BE2C (cell line): ENCODE measurements around the gene CTNNBL1.

Experiments
- DNase-seq: peaks from one replicate; pipeline ENCODE4 v3.0.0-alpha.2; 2020
- H3K27me3 ChIP-seq: fragments of 250-450 bp; sonication (Bioruptor Pico); 2 replicates; pipeline ENCODE4 v1.5.1; 2020; ENCODE audit warnings: mild to moderate bottlenecking
- H3K36me3 ChIP-seq: fragments of 250-450 bp; sonication (Bioruptor Pico); 2 replicates; pipeline ENCODE4 v1.5.1; 2020; ENCODE audit warnings: mild to moderate bottlenecking
- H3K4me1 ChIP-seq: fragments of 250-450 bp; sonication (Bioruptor Pico); 2 replicates; pipeline ENCODE4 v1.5.1; 2020
- H3K4me3 ChIP-seq: 2 replicates; pipeline ENCODE4 v1.5.1; 2011; ENCODE audit warnings: low read depth, low read length
- H3K9me3 ChIP-seq: fragments of 250-450 bp; sonication (Bioruptor Pico); 2 replicates; pipeline ENCODE4 v1.5.1; 2020
- TF ChIP-seq, protein P1 (sequence below): IDR thresholded peaks from 2 replicates; pipeline ENCODE4 v1.5.1; 2012; ENCODE audit warnings: mild to moderate bottlenecking, low read depth, low read length

The CTNNBL1 gene

DNA sequence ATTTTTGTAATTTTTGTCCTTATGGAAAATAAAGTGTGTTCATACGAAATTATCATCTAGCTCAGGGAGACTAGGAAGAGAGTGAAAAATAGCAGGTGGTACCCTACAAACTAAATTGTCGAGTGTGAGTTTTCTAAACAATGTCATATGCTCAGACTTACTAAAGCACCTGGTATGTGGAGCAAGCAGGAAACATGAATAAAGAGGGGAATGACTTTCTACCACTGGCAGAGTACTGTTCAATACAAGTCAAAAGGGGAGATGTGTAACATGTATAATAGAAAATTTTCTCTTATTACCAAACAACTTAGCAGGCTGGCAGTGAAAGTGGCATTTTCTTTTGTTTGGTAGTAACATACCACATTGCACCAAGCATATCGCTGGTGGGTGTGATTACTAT is 36.1 kb downstream of the CTNNBL1 start:
- no peak for DNase-seq
- 0 out of 2 replicates have a peak, but pooled peaks cover 3% of the 10 kb centered on the region for H3K36me3 ChIP-seq
- no peaks in the 10 kb centered on the region for H3K9me3 ChIP-seq
- peaks cover 16% of the 10 kb centered on the region for H3K4me1 ChIP-seq
- H3K4me3 ChIP-seq, result no peak overlapping the region
- TF ChIP-seq, protein P1, sequence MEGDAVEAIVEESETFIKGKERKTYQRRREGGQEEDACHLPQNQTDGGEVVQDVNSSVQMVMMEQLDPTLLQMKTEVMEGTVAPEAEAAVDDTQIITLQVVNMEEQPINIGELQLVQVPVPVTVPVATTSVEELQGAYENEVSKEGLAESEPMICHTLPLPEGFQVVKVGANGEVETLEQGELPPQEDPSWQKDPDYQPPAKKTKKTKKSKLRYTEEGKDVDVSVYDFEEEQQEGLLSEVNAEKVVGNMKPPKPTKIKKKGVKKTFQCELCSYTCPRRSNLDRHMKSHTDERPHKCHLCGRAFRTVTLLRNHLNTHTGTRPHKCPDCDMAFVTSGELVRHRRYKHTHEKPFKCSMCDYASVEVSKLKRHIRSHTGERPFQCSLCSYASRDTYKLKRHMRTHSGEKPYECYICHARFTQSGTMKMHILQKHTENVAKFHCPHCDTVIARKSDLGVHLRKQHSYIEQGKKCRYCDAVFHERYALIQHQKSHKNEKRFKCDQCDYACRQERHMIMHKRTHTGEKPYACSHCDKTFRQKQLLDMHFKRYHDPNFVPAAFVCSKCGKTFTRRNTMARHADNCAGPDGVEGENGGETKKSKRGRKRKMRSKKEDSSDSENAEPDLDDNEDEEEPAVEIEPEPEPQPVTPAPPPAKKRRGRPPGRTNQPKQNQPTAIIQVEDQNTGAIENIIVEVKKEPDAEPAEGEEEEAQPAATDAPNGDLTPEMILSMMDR, result no peak
- H3K27me3 ChIP-seq, result no peaks in the 10 kb centered on the region

DNA sequence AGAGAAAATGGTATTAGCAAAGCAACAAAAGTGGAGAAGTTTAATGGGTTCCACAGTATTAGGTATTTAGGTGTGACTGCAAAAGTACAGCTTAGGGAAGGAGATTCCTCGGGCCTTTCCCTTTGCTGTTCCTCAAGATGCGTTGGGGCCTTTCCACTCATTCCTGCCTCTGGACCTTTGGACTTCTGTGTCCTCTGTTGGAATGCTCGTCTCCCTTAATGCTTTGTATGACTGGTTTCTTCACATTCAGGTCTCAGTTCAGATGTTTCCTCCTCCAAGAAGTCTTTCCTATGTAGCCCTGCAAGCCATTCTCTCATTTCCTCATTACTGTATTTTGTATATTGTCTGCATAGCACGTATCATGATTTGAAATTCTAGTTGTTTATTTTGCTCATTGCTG is 39.6 kb downstream of the CTNNBL1 start:
- Histone ChIP-seq H3K9me3 (no peaks in the 10 kb centered on the region), H3K36me3 (peaks cover 22% of the 10 kb centered on the region), H3K4me1 (peaks cover 22% of the 10 kb centered on the region), H3K4me3 (no peak overlapping the region), H3K27me3 (no peaks in the 10 kb centered on the region)
- no peak for DNase-seq
- TF ChIP-seq, protein P1, result no peak

DNA sequence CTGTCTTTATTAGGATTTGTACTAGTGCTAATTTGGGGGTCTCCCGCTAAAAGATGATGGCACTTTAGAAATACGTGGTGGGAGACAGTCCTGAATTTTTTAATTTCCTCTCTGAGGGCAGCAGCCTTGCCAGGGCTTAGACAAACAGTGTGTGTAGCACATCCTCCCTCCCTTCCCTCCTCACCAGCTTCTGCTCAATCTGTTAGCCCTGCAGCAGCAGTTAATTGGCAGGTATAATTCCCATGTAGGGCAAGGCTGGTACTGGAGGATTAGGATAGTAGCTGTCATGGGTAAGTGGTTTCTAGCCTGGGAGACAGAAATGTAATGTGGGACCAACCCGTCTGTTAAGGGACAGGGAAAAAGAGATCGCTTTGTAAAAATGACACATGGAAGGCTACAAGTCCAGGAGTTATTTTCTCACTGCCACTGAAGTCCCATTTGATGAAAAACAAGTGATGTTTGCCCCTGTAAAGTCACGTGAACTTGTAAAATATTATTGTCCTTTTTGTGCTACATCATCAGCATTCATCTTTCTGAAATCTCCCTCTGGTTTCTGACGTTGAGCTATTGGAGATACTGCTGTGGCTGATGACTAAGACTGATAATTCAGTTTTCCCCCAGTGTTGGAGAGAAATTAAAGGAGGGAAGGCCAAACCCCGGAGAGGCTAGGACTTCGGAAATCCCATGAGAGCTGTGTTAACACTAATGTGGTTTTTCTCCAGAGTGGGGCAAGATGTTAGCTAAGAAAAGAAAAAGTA is 40.6 kb downstream of the CTNNBL1 start:
- no peak for DNase-seq
- Histone ChIP-seq H3K27me3 (no peaks in the 10 kb centered on the region), H3K36me3 (peaks cover 30% of the 10 kb centered on the region), H3K9me3 (no peaks in the 10 kb centered on the region), H3K4me1 (peaks cover 21% of the 10 kb centered on the region), H3K4me3 (no peak overlapping the region)
- TF ChIP-seq, protein P1, result no peak

DNA sequence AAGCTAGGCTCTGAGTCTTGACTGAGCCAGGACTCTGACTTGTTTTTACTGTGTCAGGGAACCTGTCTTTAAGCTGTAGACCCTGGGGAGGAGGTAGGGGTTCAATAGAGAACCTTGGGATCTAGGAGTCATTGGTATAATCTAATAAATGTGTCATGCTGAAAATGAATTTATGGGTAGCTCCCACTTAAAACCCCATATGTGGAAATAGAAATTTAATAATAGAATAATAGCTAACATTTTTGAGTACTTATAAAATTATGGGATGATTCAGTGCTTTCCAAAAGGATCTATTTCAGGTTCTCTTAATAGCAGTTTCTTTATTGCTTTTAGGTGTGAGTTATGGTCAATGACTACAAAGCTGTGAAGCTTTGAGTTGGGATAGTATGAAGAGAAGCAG is 41.7 kb downstream of the CTNNBL1 start:
- Histone ChIP-seq H3K4me3 (no peak overlapping the region), H3K9me3 (no peaks in the 10 kb centered on the region), H3K27me3 (no peaks in the 10 kb centered on the region), H3K4me1 (peaks cover 17% of the 10 kb centered on the region), H3K36me3 (peaks cover 32% of the 10 kb centered on the region)
- no peak for DNase-seq
- TF ChIP-seq, protein P1, result no peak

DNA sequence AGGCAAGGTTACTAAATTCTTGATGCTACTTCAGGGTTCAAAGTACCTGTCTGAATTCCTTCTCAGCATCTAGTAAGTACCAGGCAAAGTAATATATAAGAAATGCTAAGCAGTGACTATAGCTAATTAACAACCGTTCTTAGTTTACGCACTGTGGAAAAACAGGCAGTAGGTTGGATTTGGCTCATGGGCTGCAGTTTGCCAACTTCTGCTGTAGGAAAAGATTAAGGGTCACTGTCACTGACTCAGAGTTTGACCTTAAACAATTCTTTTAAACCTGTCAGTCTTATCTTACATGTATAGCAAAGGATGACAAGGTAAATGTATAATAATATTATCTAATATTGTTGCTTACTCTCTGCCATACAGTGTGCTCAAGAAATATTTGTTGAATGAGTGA is 42.3 kb downstream of the CTNNBL1 start:
- peaks cover 32% of the 10 kb centered on the region for H3K36me3 ChIP-seq
- DNase-seq, result no peak
- H3K27me3 ChIP-seq, result no peaks in the 10 kb centered on the region
- H3K4me3 ChIP-seq, result no peak overlapping the region
- TF ChIP-seq, protein P1, result no peak
- H3K9me3 ChIP-seq, result no peaks in the 10 kb centered on the region
- H3K4me1 ChIP-seq, result peaks cover 17% of the 10 kb centered on the region

DNA sequence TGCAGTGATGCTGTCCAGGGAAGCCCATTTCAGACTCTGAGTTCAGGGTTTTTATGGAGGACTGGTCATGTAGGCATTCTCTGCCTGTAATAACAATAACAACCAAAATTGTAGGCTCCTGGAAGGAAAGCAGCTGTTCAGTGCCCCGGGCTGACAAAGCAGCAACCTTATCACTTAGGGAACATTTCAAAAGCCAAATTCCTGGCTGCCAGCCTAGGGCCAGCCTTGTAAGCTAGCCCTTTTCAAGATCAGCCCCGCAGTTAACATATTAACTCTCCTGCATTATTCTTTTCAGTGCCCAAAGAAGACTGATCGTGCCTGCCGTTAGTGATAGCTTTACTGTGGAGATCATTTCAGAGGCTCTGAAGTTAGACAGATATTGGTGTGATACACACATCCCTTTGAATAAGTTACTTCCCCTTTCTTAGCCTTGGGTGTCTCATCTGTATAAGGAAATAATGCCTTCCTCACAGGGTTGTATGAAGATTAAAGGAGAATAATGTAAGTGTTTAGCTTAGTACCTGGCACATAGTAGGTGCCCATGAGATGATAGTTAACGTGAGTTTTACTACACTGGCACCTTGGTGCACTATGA is 44.1 kb downstream of the CTNNBL1 start:
- TF ChIP-seq, protein P1, result no peak
- peaks cover 30% of the 10 kb centered on the region for H3K36me3 ChIP-seq
- H3K4me3 ChIP-seq, result no peak overlapping the region
- H3K9me3 ChIP-seq, result no peaks in the 10 kb centered on the region
- no peak for DNase-seq
- no peaks in the 10 kb centered on the region for H3K27me3 ChIP-seq
- H3K4me1 ChIP-seq, result peaks cover 17% of the 10 kb centered on the region
